GM21737 (cell line): ENCODE measurements around the gene PLA2G12B.

Source experiments
- ATAC-seq: cut with Tn5 transposase; IDR thresholded peaks from one replicate; pipeline ENCODE4 v1.9.1; 2021; ENCODE audit warnings: mild to moderate bottlenecking, moderate library complexity; ENCODE audit not compliant: unreplicated experiment

The PLA2G12B gene

DNA sequence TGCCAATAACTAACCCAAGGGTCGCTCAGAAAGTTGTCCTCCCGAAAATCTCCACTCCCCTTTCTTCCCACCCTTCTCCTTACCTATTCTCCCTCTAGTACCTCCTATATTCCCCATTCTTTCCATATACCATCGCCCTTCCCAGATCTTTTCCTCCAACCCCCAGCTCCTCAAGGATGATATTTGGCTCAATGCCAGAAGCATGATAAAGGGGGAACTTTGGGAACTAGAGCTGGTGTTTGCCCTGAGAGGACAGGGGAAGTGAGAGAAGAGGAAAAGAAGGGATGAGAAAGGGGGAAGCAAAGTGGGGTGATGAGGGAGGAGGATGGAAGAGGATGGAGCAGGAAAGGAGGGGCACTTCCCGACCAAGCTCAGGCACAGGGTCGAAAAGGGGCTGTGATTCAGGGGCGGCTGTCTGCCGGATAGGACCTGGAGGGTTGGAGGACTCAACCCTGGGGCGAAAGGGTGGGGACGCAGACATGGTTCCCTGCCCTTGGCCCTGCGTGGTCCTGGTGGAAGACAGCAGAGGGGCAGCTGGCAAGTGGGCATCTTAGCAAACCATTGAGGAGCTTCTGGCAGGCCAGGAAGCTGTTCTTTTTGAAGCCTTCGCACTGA is 59.3 kb downstream of the PLA2G12B start:
- ATAC-seq = no peak

DNA sequence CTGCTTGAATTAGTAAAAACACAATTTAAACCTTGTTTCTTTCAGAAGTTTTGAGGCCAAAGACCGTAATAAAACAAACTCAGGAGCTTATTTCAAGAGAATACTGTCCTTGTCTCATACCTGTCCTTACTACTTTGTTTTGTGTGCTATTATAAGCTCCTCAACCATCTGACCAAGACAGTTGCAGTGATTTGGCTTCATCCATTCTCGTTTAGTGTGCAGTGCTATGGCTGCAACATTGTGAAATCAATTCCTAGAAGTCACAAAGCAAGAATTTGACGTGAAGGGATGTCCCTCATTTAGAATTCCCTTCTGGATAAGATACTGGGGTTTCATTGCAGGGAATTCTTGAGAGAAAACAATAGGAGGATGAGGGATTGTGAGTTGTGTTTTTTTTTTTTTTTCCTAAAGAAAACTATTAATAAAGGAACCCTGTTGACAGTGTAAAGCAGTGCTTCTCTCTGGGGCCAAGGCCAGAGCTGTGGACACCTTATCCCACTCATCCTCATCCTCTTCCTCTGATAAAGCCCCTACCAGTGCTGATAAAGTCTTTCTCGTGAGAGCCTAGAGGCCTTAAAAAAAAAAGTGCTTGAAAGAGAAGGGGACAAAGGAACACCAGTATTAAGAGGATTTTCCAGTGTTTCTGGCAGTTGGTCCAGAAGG is 61.3 kb downstream of the PLA2G12B start, which contains the start of gene OIT3:
Gene OIT3 (plus strand): TSS at position 604 of the 663 bp plus-strand sequence. CDS start 60 bp downstream, outside the sequence.
- no peak for ATAC-seq

DNA sequence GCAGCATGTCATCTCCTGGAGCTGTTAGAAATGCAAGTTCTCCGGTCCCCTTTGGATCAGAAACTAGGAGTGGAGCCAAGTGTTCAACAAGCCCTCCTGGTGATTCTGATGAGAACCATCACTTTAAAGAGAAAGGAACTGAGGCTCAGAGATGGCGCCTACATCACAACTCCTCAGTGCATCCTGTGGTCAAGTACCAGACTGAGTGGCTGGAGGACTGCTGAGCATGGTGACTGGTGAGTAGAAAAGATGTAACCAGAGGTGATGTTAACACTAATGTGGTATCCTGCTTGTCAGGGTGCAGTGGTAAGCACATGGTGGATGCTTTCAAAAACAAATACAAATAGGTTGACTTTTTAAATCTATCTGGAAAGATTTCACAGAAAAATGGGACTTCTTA is 64.5 kb downstream of the PLA2G12B start:
- no peak for ATAC-seq

DNA sequence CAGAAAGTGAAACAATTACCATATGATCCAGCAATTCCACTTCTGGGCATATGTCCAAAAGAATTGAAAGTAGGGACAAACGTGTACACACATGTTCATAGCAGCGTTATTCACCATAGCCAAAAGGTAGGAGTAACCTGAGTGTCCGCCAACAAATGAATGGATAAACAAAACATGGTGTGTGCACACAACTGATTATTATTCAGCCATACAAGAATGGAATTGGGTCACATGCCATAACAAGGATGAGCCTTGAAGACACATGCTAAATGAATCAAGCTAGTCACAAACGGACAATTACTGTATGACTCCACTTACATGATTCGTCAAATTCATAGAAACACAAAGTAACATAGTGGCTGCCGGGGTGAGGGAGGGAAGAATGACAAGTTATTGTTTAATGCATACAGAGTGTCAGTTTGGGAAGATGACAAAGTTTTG is 65.2 kb downstream of the PLA2G12B start:
- no peak for ATAC-seq

DNA sequence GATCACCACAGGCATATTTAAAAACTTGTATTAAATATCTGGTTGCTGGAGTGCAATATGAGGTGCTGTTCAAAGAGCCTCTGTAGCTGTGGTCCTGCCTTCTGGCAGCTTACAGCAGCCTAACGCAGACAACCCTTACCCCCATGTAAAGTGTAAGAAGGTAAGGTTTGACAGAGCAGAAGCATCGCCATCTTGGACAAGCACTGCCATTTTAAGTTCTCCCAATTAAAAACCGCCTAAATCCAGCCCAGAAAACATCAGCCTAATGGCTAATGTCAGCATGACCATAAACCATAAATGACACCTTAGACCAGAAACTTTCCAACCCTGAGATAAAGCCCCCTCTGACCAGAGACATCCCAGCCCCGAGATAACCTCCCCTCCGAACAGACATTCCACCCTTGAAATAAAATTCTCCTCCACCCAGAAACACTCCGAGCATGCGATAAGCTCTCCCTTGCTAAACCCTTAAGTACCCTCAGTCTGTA is 66.4 kb downstream of the PLA2G12B start:
- no peak for ATAC-seq

DNA sequence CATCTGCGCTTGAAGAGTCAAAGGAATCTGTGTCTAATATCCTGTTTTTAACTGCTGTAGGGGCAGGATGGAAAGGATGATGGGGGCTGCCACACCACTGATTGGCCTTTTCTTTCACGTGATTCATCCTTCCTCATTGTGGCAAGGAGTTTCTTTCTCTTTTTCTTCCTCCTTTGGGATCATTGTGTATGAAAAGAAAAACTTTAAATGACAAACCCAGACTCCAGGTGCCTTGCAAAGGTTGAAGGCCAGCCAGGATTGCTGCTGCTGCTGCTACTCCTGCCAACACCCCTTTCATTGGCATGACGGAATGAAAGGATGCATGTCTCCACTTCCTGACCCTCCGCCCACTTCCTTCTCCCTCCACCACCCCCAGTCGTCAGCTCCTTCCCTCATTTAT is 67.6 kb downstream of the PLA2G12B start:
- no peak for ATAC-seq

DNA sequence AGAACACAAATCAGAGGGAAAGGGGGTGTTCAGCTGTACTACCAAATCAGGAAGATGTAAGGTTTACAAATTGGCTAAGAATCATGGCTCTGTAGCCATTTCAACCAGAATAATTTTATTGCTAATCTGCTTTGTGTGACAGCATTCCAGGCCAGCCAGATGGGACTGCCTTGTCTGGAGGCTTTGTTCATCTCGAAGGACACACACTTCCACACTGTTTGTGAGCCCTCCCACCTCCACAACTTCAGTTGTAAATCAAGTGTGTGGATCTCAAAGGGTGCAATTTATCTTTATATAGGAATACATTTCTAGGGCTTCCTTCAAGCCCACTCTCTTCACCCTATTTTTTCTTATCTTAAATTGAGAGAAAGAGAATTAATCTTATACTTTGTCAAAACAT is 68.0 kb downstream of the PLA2G12B start:
- ATAC-seq = no peak

DNA sequence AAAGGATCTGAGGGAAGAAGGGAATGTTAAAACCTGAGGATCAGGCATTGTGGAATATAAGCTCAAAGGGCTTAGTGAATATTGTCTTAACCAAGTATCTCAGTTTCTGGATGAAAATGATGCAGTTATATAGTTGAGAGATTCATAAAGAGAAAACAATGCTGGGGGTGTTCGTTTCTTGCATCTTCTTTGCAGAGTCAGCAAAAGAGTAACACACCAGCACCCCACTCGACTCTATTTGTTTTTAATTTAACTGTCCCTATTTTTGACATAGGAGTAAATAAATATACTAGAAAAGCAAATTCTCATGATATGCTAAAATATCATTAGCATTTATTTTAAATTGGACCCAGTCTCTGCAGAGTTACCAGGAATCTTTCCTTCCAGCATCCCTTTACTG is 68.7 kb downstream of the PLA2G12B start:
- ATAC-seq = no peak
